HG02852 (cell line): ENCODE data around the gene DNAJB14.

Experiments
- ATAC-seq: cut with Tn5 transposase; IDR thresholded peaks from one replicate; pipeline ENCODE4 v1.9.1; 2021; ENCODE audit warnings: mild to moderate bottlenecking, moderate library complexity; ENCODE audit not compliant: unreplicated experiment

Gene DNAJB14

DNA sequence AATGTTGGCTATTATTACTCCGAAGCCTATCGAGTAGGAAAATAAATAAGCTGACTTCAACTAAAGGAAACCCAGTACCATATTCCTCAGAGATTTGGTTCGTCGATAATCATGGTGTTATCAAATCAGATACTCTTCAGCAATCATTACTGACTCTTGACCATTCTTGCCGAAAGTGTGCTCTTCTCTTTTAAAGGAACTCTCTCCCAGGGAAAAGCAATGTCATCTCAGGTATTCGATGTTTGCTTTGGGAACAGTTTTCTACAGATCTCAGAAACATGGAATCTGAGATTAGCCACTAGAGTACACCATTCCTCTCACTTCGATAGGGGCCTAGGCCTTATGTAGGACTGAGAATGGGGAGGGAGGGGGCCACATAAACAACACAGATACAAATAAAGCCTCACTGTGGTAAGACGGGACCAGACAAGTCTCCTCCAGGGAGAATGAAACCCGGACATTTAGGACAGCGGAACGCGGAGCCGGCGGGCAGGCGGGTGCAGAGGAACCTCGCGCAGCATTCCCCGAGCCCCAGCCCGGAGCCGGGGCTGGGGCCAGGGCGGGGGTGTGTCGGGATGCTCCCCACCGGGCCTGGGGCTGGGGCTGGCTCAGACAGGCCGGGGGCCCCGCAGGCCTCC lies 581 bp downstream of the DNAJB14 start:
- ATAC-seq, result peak; percentile 3

DNA sequence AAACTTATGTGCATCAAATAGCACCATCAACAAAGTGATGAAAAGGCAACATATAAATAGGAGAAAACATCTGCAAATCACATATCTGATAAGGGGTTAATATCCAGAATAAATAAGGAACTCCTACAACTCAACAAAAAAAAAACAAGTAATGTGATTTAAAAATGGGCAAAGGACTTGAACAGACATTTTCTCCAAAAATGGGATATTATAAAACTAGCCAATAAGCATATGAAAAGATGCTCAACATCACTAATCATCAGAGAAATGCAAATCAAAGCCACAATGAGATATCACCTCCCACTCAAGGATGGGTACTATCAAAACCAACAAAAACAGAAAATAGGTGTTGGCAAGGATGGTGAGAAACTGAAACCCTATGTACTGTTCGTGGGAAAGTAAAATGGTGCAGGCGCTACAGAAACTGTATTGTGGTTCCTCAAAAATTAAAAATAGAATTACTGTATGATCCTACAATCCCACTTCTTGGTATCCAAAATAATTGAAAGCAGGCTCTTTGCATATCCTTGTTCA lies 2.4 kb downstream of the DNAJB14 start:
- no peak for ATAC-seq

DNA sequence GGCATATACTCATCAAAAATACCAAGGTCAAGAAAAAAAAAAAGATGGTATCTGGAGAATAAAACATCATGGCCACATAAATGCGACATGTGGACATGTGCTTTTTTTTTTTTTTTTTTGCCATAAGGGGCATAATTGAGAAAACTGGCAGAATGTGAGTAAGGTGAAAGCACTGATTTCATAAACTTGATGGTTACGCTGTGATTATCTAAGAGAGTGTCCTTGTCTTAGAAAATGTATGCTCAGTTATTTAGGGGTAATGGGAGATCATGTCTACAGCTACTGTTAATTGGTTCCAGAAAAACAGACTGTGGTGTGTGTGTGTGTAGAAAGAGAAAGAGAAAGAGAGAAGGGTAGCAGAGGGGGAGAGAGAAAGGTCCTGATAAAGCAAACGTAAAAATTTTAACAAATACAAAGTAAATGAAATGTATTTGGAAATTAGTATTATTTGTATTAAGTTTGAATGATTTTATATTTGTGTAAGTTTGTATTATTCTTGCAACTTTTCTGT lies 8.1 kb downstream of the DNAJB14 start:
- ATAC-seq, result no peak

DNA sequence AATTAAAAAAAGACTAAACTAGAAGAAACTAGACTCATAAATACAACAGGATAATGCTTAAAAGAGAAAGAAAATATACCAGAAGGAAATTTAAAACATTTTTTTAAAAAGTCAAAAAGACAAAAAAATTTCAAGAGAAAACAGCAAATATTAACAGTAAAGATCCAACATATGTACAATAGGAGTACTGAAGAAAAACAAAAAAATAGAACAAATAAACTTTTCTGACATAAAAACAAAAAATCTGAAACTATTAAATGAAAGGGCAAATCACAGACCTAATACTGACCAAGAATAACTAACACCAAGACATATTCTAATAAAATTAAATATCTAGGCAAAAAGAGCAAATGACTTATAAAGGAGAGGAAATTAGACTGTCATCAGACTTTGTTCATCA lies 11.5 kb downstream of the DNAJB14 start:
- ATAC-seq, result no peak

DNA sequence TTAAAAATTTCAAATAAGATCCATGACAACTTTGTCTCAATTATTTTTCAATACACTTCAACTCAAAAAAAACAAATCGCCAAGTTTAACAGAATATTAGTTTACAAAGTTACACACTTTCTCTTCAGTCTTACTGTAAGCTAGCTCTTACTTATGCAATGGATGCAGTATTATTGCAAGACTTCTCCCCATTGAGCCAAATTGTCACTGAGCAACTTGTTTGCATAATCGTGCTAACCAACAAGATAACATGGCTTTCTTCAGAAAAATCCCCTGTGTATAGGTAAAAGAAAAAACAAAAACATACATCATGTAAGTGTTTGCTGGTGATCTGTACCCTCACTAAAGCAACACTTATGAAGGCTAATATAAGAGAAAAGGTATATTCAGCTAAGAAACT lies 18.9 kb downstream of the DNAJB14 start:
- ATAC-seq, result no peak

DNA sequence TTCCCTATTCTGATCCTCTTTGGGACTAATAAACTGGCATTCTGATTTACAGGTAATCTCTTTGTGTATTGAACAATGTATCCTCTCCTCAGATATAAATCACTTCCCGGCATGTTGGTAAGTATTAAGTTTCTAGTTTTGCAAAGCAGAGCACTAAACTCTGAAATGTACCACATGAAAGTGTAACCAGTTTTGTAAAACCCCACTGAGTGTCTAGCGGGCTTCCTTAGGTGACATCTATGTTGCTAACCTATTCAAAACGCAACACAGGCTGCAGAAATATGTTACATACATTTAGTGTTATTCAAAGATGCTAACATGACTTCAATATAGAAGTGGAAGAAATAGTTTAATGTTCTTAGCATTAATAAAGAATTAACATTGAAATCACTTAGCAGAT lies 25.2 kb downstream of the DNAJB14 start:
- ATAC-seq, result no peak

DNA sequence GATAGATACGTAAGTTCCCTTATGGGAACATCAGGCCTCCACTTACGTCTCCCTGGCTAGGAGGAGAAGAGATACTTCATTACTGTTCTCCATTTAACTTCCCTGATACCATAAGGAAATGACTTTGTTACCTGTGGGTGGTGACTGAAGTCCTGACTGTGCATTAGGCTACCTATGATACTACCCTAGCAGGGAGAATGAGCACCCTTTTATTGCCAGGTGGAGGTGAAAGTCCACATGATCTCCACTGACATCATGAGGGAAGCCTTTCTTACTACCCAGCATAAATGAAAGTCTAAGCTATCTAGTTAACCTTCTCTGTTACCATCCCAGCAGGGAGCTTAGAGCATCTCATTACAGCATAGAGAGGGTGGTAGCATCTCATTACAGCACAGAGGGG lies 27.8 kb downstream of the DNAJB14 start:
- no peak for ATAC-seq

DNA sequence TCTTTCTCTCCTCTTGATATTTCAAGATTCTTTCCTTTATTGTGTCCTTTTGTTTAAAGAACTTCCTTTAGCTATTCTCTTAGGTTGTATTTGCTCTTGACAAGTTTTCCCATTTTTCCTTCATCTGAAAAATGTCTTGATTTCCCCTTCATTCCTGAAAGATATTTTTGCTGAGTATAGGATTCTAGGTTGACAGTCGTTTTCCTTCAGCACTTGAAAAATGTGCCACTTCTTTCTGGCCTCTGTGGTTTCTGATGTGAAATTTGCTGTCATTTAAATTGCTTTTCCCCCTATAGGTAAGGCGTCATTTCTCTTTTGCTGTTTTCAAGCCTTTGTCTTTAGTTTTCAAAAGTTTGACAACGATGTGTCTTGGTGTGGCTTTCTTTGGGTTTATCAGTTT lies 28.8 kb downstream of the DNAJB14 start:
- ATAC-seq, result no peak

DNA sequence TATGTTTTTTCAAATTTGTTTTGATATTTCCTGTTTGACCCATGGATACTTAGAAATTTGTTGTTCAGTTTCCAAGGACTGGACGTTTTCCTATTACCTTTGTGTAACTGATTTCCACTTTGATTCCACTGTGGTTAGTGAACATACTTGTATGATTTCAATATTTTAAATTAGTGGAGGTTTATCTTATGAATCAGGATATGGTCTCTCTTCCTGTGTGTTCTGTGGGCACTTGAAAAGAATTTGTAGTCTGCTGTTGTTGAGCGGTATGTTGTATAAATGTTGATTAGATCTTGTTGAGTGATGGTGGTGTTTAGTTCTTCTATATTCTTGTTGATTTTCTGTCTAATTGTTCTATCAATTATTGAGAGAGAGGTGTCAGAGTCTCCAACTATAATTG lies 31.0 kb downstream of the DNAJB14 start:
- no peak for ATAC-seq

DNA sequence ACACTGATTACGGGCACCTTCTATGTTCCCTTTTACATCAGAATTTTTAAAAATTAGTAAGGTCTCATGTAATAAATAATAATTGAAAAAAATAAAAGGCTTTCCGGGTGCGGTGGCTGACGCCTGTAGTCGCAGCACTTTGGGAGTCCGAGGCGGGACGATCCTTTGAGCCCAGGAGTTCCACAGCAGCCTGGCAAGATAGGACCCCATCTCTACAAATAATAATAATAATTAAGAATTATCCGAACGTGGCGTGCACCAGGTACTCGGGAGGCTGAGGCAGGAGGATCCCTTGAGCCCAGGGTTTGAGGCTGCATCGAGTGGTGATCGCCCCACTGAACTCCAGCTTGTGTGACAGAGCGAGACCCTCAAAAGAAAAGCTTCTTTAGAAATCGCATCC lies 51.4 kb downstream of the DNAJB14 start:
- ATAC-seq, result no peak

DNA sequence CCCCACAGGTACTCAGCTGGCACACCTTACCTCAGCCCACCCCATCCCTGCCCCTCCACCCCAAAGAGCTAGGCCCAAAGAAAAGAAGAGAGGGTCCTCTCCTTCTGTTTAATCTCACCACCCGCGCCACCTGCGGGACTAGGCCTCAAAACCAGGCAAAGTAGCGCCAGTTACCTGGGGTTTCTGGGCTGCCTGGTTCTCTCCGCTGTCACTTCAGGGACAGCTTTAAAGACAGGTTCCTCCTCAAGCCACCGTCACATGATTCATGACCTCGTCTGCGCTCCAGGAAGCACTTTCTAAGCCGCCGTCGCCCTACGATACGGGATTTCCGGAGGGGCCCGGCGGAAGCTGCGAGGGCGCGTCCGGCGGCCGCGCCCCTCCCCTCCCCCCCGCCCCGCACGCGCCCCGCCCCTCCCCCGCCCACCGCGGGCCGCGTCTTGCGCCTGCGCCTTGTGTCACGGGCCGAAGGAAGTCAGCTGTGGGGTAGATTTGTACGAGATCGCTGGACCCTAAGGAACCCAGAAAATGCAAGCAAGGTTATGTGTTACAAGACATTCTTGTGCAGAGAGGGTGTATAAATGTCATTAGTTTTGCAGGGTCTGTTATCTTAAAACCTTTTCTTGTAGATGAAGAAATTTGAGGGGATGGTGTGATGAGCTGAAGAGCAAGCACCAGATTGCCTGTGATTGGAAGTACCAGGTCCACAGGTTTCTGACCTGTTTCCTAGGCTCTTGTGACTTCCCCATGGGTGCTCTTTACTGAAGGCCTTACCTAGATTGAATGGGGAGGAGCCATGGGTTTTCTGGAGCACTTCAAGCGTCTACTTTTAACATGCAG lies 52.0 kb downstream of the DNAJB14 start, which contains the start of gene LAMTOR3:
Gene LAMTOR3 (minus strand): TSS at position 267 of the 837 bp plus-strand sequence. CDS start 464 bp downstream, outside the sequence.
- peak; percentile 99 for ATAC-seq

DNA sequence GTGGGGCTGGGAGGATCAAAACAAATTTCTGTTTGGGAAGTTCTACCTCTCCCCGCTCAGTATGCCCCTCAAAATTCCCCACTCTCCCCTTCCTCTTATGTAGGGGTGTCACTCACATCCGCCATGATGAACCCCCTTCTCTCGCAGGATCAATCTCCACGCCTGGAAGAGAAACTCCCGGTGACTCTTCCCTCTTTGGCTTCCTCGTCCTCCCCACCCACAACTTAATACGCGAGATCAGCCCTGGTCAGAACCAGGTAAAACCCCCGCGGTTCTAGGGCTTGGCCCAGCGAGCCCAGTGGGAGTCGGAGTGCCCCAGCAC lies 52.6 kb downstream of the DNAJB14 start:
- ATAC-seq, result no peak

DNA sequence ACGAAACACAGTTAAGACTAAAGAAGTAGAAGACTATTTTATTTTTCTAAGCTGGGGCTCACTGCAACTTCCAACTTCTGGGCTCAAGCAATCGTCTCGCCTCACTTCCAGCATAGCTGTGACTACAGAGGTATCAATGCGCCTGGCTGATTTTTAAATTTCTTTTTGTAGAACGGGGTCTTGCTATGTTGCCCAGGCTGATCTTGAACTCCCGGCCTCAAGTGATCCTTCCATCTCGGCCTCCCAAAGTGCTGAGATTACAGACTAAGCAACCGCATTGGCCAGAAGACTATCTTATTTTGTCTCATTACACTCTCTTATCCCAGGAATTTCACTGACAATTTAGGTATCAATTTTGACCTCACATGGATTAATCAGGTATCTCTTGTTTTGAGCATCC lies 53.4 kb downstream of the DNAJB14 start:
- ATAC-seq, result no peak

DNA sequence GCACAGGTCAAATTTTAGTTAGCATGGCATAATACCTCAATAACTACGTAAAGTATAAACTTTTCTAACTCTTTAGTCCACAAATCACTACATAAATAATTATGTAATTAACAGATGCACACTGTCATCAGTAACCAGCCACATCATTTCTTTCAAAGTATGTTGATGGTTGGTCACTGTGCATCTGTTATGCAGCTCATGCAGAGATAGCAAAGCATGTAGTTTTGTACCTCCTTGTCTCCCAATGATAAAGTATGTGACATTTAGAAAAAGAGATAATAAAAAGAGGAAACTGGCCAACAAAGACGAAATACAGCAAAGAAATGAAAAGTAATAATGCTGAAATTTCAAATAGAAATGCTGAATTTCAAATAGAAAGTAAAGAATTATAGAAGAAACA lies 55.1 kb downstream of the DNAJB14 start:
- no peak for ATAC-seq

DNA sequence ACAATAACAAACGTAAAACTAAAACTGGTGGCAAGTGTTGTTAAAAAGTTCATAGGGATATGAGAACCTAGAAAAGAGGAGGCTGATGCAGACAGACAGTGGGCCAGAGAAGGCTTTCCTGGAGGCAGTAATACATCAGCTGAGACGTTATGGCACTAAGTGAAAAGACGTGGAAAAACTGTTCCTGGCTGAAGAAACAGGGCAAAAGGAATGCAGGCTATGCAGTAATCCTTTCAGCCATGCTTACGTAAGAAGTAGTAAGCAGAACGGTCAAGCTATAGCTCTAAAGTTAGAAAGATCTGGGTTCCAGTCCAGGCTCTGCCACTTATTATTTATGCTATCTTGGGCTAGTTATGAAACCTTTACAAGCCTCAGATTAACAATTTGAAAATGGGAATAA lies 58.6 kb downstream of the DNAJB14 start:
- ATAC-seq, result no peak

DNA sequence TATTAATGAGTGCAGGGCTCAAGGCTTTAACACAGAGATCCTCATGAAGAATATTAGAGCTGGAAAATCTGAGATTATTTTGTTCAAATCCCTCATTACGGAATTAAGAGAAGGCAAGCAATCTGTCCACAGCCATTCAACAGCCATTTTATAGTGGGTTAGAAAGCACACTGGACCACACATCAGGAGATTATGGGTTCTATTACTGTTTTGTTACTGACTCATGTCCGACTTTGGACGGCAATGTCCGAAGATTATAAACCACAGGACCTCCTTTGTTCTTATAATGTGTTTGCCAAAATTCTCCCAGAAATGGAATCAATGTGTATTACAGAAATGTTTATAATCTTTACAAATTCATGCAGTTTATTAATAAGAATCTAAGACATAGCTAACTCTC lies 60.3 kb downstream of the DNAJB14 start:
- no peak for ATAC-seq

DNA sequence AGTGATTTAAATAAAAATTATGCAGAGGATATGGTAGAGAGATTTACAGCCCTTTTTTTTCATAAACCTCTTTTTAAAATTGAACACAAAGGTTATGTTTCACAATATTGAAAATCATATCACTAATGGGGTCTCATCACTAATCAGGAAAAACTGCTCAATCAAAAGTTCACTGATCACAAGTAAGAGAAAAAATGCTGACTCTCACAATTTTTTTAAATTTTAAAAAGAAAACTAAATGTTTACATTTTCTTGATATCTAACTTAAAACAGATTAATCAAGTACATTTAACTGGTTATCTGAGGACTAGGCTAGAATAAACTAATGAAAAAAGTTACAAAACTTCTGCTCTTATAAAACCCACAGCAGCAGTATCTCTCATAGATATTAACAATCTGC lies 60.7 kb downstream of the DNAJB14 start:
- ATAC-seq, result no peak

DNA sequence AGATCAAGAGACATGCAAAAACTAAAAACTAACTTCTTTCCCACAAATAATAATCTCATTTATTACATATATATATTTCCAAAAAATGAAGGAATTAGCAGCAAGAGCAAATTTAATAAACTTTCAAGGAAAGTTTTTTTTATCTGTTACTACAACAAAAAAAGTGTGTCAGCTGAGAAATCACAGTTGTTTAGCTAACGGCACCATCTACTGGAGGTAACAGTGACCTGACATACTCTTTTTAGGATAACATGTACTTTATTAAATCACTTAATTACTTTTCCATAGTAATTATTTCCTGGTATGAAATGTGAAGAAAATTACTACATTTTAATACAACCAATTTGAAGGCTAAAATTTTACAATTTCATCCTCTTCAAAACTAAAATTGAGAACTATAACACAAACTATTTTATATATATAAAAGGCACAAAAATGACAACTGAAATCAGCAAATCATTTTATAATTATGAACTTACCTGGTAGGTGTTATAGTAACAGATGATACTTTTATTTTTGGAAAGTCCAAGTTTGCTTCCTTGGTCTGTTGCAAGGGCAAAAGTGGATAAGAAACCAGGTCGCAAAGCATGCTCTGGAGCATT lies 61.3 kb downstream of the DNAJB14 start:
- no peak for ATAC-seq

DNA sequence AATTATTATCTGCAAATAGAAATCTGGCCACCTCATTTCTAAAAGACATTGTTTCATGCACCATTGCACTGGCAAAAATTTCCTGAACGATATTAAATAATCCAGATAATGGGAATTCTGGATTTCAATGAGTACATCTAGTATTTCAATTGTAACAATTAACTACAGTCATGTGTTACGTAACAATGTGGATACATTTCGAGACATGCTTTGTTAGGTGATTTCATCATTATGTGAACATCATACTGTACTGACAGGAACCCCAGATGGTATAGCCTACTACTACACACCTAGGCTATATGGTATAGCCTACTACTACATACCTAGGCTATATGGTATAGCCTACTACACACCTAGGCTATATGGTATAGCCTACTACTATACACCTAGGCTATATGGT lies 67.0 kb downstream of the DNAJB14 start:
- ATAC-seq, result no peak

DNA sequence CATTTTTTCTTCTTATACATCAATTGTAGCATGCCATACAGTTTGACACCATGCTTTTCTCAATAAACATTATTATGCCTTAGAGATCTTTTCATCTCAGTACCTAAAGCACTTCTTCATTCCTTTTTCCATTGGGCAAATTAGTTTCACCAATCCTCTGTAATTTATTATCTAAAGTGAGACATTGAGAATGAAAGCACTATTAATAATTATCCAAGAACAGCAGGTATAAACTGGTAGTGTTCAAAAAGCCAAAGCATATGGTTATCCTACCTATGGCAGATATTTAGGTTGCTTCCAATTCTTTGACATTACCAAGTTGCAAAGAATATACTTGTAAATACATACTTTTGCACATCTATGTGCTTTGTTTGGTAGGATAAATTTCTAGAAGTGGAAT lies 67.8 kb downstream of the DNAJB14 start:
- ATAC-seq, result no peak

DNA sequence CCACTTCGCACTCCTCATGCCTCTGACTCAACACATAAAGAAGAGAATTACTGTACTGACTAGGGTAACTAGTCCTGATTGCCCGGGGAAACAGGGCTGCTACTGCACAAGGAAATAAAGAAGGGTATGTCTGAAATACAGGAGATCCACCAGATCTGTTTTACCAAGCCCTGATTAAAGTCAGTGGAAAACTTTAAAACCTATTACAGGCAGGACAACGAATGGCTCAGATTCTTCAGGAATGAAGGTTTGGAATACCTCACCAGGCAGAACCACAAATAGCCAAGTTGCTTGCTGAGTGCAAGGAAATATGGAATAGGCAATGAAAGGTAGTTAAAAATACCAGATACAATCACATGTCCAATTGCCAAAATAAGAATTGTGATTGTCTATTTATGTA lies 69.5 kb downstream of the DNAJB14 start:
- no peak for ATAC-seq

DNA sequence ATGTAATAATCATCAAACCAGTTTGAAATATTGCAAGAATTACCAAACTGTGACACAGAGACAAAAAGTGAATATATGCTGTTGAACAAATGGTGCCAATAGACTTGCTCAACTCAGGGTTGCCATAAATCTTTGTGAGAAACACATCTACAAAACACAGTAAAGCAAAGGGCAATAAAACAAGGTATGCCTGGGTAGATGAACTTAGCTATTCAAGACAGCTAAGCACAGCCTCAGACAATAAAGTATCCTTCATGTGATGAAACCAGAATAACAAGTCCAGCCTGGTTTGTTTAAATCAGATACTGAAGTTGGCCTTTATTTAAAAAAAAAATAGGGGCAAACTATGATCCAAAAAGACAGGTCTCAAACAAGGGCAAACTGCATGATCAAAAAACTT lies 71.3 kb downstream of the DNAJB14 start:
- ATAC-seq, result no peak
